ENCODE measurements around the gene UGT1A8. TPM values are rescaled to one million over a fixed set of nuclear protein-coding genes. Genes with fewer than 3 reads are reported as not detected.
A peak's percentile ranks its signal among the peaks of the same experiment; 100 is the strongest.

UGT1A8 gene
- total RNA-seq, 2 donors from 2014 or later, result not detected

GRCh38 chr2:233674995-233675394, 57.6 kb downstream of the UGT1A8 start:
- peak; percentile 54 for TF ChIP-seq CTCF (conservative IDR thresholded peaks at IDR 0.05)
- no peak for DNase-seq
- Mint-ChIP-seq H3K27ac (no peak overlapping the region), H3K27me3 (ENCODE audit: insufficient read depth) (peaks cover 15% of the 10 kb centered on the region), H3K9me3 (no peaks in the 10 kb centered on the region), H3K36me3 (ENCODE audit: low read depth) (no peaks in the 10 kb centered on the region), H3K4me3 (no peak overlapping the region), H3K4me1 (no peaks in the 10 kb centered on the region)
- H3K27ac ChIP-seq (ENCODE audit: low read depth, low read length), result no peak overlapping the region
- peaks cover 9% of the 10 kb centered on the region for H3K27me3 ChIP-seq (ENCODE audit: control insufficient read depth, insufficient read depth, low read length, poor library complexity, severe bottlenecking)
- H3K4me3 ChIP-seq (ENCODE audit: low read length), result no peak overlapping the region
- H3K9ac ChIP-seq (ENCODE audit: extremely low read depth, low read length, poor library complexity, severe bottlenecking), result no peak overlapping the region
- WGBS, 2 experiments (ENCODE audit: insufficient coverage in 1 of 2, insufficient read length in 1 of 2), result 63 to 71% methylated on average over 3 to 4 of the region's 4 CpGs
- H3K36me3 ChIP-seq (ENCODE audit: control insufficient read depth, insufficient read depth, low read length), result no peaks in the 10 kb centered on the region
- no peaks in the 10 kb centered on the region for H3K4me1 ChIP-seq (ENCODE audit: control insufficient read depth, insufficient read depth, low read length)
- H3K9me3 ChIP-seq (ENCODE audit: control insufficient read depth, low read length), result no peaks in the 10 kb centered on the region

GRCh38 chr2:233676046-233676445, 58.6 kb downstream of the UGT1A8 start:
- Histone ChIP-seq H3K9ac (ENCODE audit: extremely low read depth, low read length, poor library complexity, severe bottlenecking) (no peak overlapping the region), H3K36me3 (ENCODE audit: control insufficient read depth, insufficient read depth, low read length) (no peaks in the 10 kb centered on the region), H3K27me3 (ENCODE audit: control insufficient read depth, insufficient read depth, low read length, poor library complexity, severe bottlenecking) (peaks cover 9% of the 10 kb centered on the region), H3K4me3 (ENCODE audit: low read length) (no peak overlapping the region), H3K4me1 (ENCODE audit: control insufficient read depth, insufficient read depth, low read length) (no peaks in the 10 kb centered on the region), H3K9me3 (ENCODE audit: control insufficient read depth, low read length) (no peaks in the 10 kb centered on the region), H3K27ac (ENCODE audit: low read depth, low read length) (no peak overlapping the region)
- Mint-ChIP-seq H3K27ac (no peak overlapping the region), H3K36me3 (ENCODE audit: low read depth) (no peaks in the 10 kb centered on the region), H3K27me3 (ENCODE audit: insufficient read depth) (peaks cover 12% of the 10 kb centered on the region), H3K4me1 (no peaks in the 10 kb centered on the region), H3K4me3 (no peak overlapping the region), H3K9me3 (no peaks in the 10 kb centered on the region)
- TF ChIP-seq CTCF (conservative IDR thresholded peaks at IDR 0.05), result no peak
- DNase-seq, result no peak
- 80 to 84% methylated on average over 1 to 2 of the region's 2 CpGs for WGBS, 2 experiments (ENCODE audit: insufficient coverage in 1 of 2, insufficient read length in 1 of 2)

GRCh38 chr2:233679196-233679595, 61.8 kb downstream of the UGT1A8 start:
- 88 to 91% methylated on average over 2 to 4 of the region's 4 CpGs for WGBS, 2 experiments (ENCODE audit: insufficient coverage in 1 of 2, insufficient read length in 1 of 2)

More at GRCh38 chr2:233679196-233679595, 61.8 kb downstream of the UGT1A8 start:
- no peak for DNase-seq
- TF ChIP-seq CTCF (conservative IDR thresholded peaks at IDR 0.05), result no peak
- no peaks in the 10 kb centered on the region for H3K9me3 Mint-ChIP-seq
- no peaks in the 10 kb centered on the region for H3K36me3 Mint-ChIP-seq (ENCODE audit: low read depth)
- no peaks in the 10 kb centered on the region for H3K9me3 ChIP-seq (ENCODE audit: control insufficient read depth, low read length)
- H3K27me3 ChIP-seq (ENCODE audit: control insufficient read depth, insufficient read depth, low read length, poor library complexity, severe bottlenecking), result peaks cover 9% of the 10 kb centered on the region
- H3K27ac ChIP-seq (ENCODE audit: low read depth, low read length), result no peak overlapping the region
- no peaks in the 10 kb centered on the region for H3K4me1 ChIP-seq (ENCODE audit: control insufficient read depth, insufficient read depth, low read length)
- H3K36me3 ChIP-seq (ENCODE audit: control insufficient read depth, insufficient read depth, low read length), result no peaks in the 10 kb centered on the region
- peaks cover 7% of the 10 kb centered on the region for H3K27me3 Mint-ChIP-seq (ENCODE audit: insufficient read depth)
- no peak overlapping the region for H3K27ac Mint-ChIP-seq
- no peak overlapping the region for H3K9ac ChIP-seq (ENCODE audit: extremely low read depth, low read length, poor library complexity, severe bottlenecking)
- H3K4me1 Mint-ChIP-seq, result no peaks in the 10 kb centered on the region
- no peak overlapping the region for H3K4me3 ChIP-seq (ENCODE audit: low read length)
- no peak overlapping the region for H3K4me3 Mint-ChIP-seq
